H9 (cell line): ENCODE measurements around the gene PLG. TPM values are rescaled to one million over a fixed set of nuclear protein-coding genes. Genes with fewer than 3 reads are reported as not detected.

Experiments used
- DNase-seq: peaks from one replicate; pipeline ENCODE4 v3.0.0-alpha.2; 2017
- H2AFZ ChIP-seq: one replicate; pipeline ENCODE4 v1.6.1; 2013; ENCODE audit warnings: mild to moderate bottlenecking, low read length, control low read depth, moderate library complexity
- H2AK5ac ChIP-seq: 2 replicates; pipeline ENCODE4 v1.6.1; 2013; ENCODE audit warnings: low read length, control low read depth, mixed read lengths; ENCODE audit not compliant: insufficient read length
- H2BK120ac ChIP-seq: one replicate; pipeline ENCODE4 v1.6.1; 2013; ENCODE audit warnings: low read depth, mild to moderate bottlenecking, low read length, control low read depth, inconsistent platforms; ENCODE audit not compliant: poor library complexity, severe bottlenecking
- H2BK12ac ChIP-seq: 2 replicates; pipeline ENCODE4 v1.6.1; 2013; ENCODE audit warnings: low read length, control low read depth, mixed read lengths, low read depth; ENCODE audit not compliant: insufficient read length
- H2BK15ac ChIP-seq: 2 replicates; pipeline ENCODE4 v1.6.1; 2013; ENCODE audit warnings: low read depth, low read length, control low read depth
- H2BK20ac ChIP-seq: one replicate; pipeline ENCODE4 v1.6.1; 2013; ENCODE audit warnings: low read depth, mild to moderate bottlenecking, low read length, control low read depth, inconsistent platforms; ENCODE audit not compliant: poor library complexity, severe bottlenecking
- H2BK5ac ChIP-seq: 2 replicates; pipeline ENCODE4 v1.6.1; 2013; ENCODE audit warnings: low read length, control low read depth, mixed read lengths; ENCODE audit not compliant: insufficient read length
- H3K14ac ChIP-seq: 2 replicates; pipeline ENCODE4 v1.6.1; 2013; ENCODE audit warnings: low read length, control low read depth; ENCODE audit not compliant: insufficient read depth
- H3K18ac ChIP-seq: 2 replicates; pipeline ENCODE4 v1.6.1; 2013; ENCODE audit warnings: low read depth, mild to moderate bottlenecking, mixed read lengths, low read length, control low read depth; ENCODE audit not compliant: insufficient read length
- H3K23ac ChIP-seq: 2 replicates; pipeline ENCODE4 v1.6.1; 2013; ENCODE audit warnings: low read length, control low read depth, mixed read lengths, low read depth; ENCODE audit not compliant: insufficient read length
- H3K23me2 ChIP-seq: 2 replicates; pipeline ENCODE4 v1.6.1; 2013; ENCODE audit warnings: low read depth, mild to moderate bottlenecking, mixed read lengths, low read length, control low read depth; ENCODE audit not compliant: insufficient read length, poor library complexity, severe bottlenecking
- H3K27ac ChIP-seq: 2 replicates; pipeline ENCODE4 v1.5.1; 2013; ENCODE audit warnings: low read length, control low read depth, mixed read lengths, low read depth; ENCODE audit not compliant: insufficient read length
- H3K27me3 ChIP-seq: 2 replicates; pipeline ENCODE4 v1.6.1; 2013; ENCODE audit warnings: low read length, control low read depth, inconsistent platforms; ENCODE audit not compliant: insufficient read depth
- H3K4ac ChIP-seq: 2 replicates; pipeline ENCODE4 v1.6.1; 2013; ENCODE audit warnings: low read depth, mild to moderate bottlenecking, control low read depth, inconsistent platforms, low read length, moderate library complexity
- H3K4me1 ChIP-seq: 2 replicates; pipeline ENCODE4 v1.6.1; 2013; ENCODE audit warnings: low read length, control low read depth, inconsistent platforms; ENCODE audit not compliant: insufficient read depth
- H3K4me2 ChIP-seq: 2 replicates; pipeline ENCODE4 v1.6.1; 2013; ENCODE audit warnings: low read length, control low read depth, mixed read lengths; ENCODE audit not compliant: insufficient read length, insufficient read depth
- H3K56ac ChIP-seq: 2 replicates; pipeline ENCODE4 v1.6.1; 2013; ENCODE audit warnings: low read depth, mild to moderate bottlenecking, mixed read lengths, low read length, control low read depth; ENCODE audit not compliant: insufficient read length
- H3K79me1 ChIP-seq: 2 replicates; pipeline ENCODE4 v1.6.1; 2013; ENCODE audit warnings: low read depth, mild to moderate bottlenecking, moderate library complexity, low read length, control low read depth, inconsistent platforms; ENCODE audit not compliant: insufficient read depth, poor library complexity, severe bottlenecking
- H3K79me2 ChIP-seq: 2 replicates; pipeline ENCODE4 v1.6.1; 2013; ENCODE audit warnings: low read length, control low read depth, inconsistent platforms; ENCODE audit not compliant: insufficient read depth
- H3K9ac ChIP-seq: 2 replicates; pipeline ENCODE4 v1.6.1; 2013; ENCODE audit warnings: low read length, control low read depth, mixed read lengths; ENCODE audit not compliant: insufficient read length; ENCODE audit errors: extremely low read depth
- H3K9me3 ChIP-seq: one replicate; pipeline ENCODE4 v1.6.1; 2013; ENCODE audit warnings: low read depth, low read length, inconsistent platforms; ENCODE audit not compliant: control insufficient read depth
- H3T11ph ChIP-seq: one replicate; pipeline ENCODE4 v1.6.1; 2013; ENCODE audit warnings: mild to moderate bottlenecking, low read length, control low read depth, inconsistent platforms
- H4K20me1 ChIP-seq: one replicate; pipeline ENCODE4 v1.6.1; 2013; ENCODE audit not compliant: control insufficient read depth, insufficient read length, insufficient read depth
- H4K5ac ChIP-seq: 2 replicates; pipeline ENCODE4 v1.6.1; 2013; ENCODE audit warnings: low read depth, mild to moderate bottlenecking, mixed read lengths, low read length, control low read depth; ENCODE audit not compliant: insufficient read length
- H4K8ac ChIP-seq: replicated peaks from 2 replicates; pipeline ENCODE4 v1.6.1; 2013; ENCODE audit warnings: low read length, control low read depth, mixed read lengths, low read depth; ENCODE audit not compliant: insufficient read length
- H4K91ac ChIP-seq: 2 replicates; pipeline ENCODE4 v1.6.1; 2013; ENCODE audit warnings: low read depth, mild to moderate bottlenecking, moderate library complexity, mixed read lengths, low read length, control low read depth; ENCODE audit not compliant: insufficient read length
- H3K27ac Mint-ChIP-seq, 3 experiments: 2 replicates in 2 of 3; 3 replicates in 1 of 3; pipeline ENCODE4 v1.8.0; 2020 to 2021; ENCODE audit warnings: mixed read lengths in 3 of 3, mild to moderate bottlenecking in 1 of 3, moderate library complexity in 1 of 3
- H3K27me3 Mint-ChIP-seq: 2 replicates; pipeline ENCODE4 v1.8.0; 2021; ENCODE audit warnings: low read depth, mild to moderate bottlenecking, moderate library complexity, mixed read lengths
- H3K36me3 Mint-ChIP-seq, 3 experiments: 2 replicates in 2 of 3; 3 replicates in 1 of 3; pipeline ENCODE4 v1.8.0; 2020 to 2021; ENCODE audit warnings: low read depth in 3 of 3, mixed read lengths in 3 of 3; ENCODE audit not compliant: insufficient read depth in 1 of 3
- H3K4me1 Mint-ChIP-seq, 2 experiments: 2 replicates each; pipeline ENCODE4 v1.8.0; 2020; ENCODE audit warnings: mixed read lengths in 2 of 2
- H3K4me3 Mint-ChIP-seq, 2 experiments: 2 replicates in 1 of 2; 3 replicates in 1 of 2; pipeline ENCODE4 v1.8.0; 2020 to 2021; ENCODE audit warnings: mild to moderate bottlenecking in 2 of 2, mixed read lengths in 2 of 2, moderate library complexity in 1 of 2
- H3K9me3 Mint-ChIP-seq, 2 experiments: 2 replicates in 1 of 2; 3 replicates in 1 of 2; pipeline ENCODE4 v1.8.0; 2020; ENCODE audit warnings: mild to moderate bottlenecking in 2 of 2, mixed read lengths in 2 of 2, moderate library complexity in 1 of 2
- CTCF ChIP-seq: fragments of 200-600 bp; sonication (generic); conservative IDR thresholded peaks from 3 replicates; pipeline ENCODE4 v1.8.0; 2021; ENCODE audit warnings: antibody characterized with exemption, mild to moderate bottlenecking
- WGBS: extraction: QIAGEN DNeasy Blood & Tissue Kit; methylation state at CpG from one replicate; pipeline ENCODE4 v1.1.7; 2013; ENCODE audit warnings: missing lambda C conversion rate, low lambda C conversion rate, mixed read lengths; ENCODE audit not compliant: insufficient read length; ENCODE audit errors: extremely low coverage; 5-methylcytosine and 5-hydroxymethylcytosine counted together
- total RNA-seq: library from RNA; stranded (reverse); gene quantifications from 2 replicates; pipeline ENCODE4 v1.2.1, GENCODE V29; 2021

PLG gene
- total RNA-seq, 1 experiment from 2014 or later, result not detected

- Histone ChIP-seq H3K9ac (no peak overlapping the region), H2AK5ac (no peak overlapping the region)
- no CpG with 5 or more reads among the region's 55 CpGs for WGBS
Observed at GRCh38 chr6:160766989-160767646, 65.1 kb downstream of the PLG start.

More at GRCh38 chr6:160766989-160767646, 65.1 kb downstream of the PLG start:
- Histone ChIP-seq H2BK120ac (no peak overlapping the region), H3K27ac (no peak overlapping the region), H2BK15ac (no peak overlapping the region), H3K79me1 (no peaks in the 10 kb centered on the region), H3K4me1 (no peaks in the 10 kb centered on the region), H3K56ac (no peak overlapping the region), H3K27me3 (no peaks in the 10 kb centered on the region; the same call in 1 of the 2 replicates), H3K14ac (no peak overlapping the region), H3K23me2 (no peaks in the 10 kb centered on the region), H2BK5ac (no peak overlapping the region), H4K5ac (no peak overlapping the region), H3K4me2 (peak overlapping the region; percentile 57), H4K91ac (no peak overlapping the region), H2AFZ (no peak overlapping the region), H3T11ph (no peak overlapping the region), H3K23ac (no peak overlapping the region), H3K9me3 (no peaks in the 10 kb centered on the region), H4K20me1 (no peaks in the 10 kb centered on the region), H2BK20ac (no peak overlapping the region), H4K8ac (no peak overlapping the region), H3K79me2 (no peaks in the 10 kb centered on the region), H3K4ac (no peak overlapping the region), H2BK12ac (no peak overlapping the region), H3K18ac (no peak overlapping the region)
- Mint-ChIP-seq H3K4me1 (peaks cover 10 to 21% of the 10 kb centered on the region in 2 experiments), H3K27me3 (peaks cover 23% of the 10 kb centered on the region), H3K27ac (peak overlapping the region in 1 of 3 experiments; percentile 94; a peak in 1 of 7 replicates), H3K36me3 (peaks cover 0 to 5% (median 2%) of the 10 kb centered on the region in 3 experiments; a peak in 4 of 7 replicates), H3K4me3 (peak overlapping the region; percentile 83 to 90), H3K9me3 (peaks cover 3 to 7% of the 10 kb centered on the region in 2 experiments)
- peak; percentile 82 for DNase-seq
- peak; percentile 93 for TF ChIP-seq CTCF
